ENCODE measurements around the gene CRLF3. TPM values are rescaled to one million over a fixed set of nuclear protein-coding genes. Genes with fewer than 3 reads are reported as not detected.

CRLF3 gene
- total and polyA plus RNA-seq, 4 experiments from 2014 or later: 92.7 to 123 (median 108) TPM

DNA sequence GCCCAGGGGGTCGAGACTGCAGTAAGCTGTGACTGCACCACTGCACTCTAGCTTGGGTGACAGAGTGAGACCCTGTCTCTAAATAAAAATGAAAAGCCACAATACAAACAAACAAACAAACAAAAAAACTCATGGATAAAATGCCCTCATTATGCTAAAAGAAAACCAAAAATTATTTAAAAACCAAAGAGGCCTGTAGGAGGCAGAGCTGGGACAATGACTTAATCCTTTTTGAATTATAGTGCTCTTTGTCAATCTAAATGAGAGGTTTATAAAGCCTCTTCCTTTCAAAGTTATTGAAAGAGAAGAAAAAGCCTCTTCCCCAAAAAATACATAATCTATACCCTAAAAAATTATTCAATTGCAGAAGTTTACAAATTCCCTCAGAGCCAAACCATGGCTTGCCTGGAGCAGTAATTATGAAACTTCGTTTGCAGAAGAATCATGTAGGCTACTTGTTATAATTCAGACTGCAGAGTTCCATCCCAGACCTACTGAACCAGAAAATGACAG is 18.5 kb downstream of the CRLF3 start:
- ChIA-PET CTCF (ENCODE audit: partially characterized antibody) (interaction anchor here (0.6 to 12.2 kb wide), 5 partner anchors 16 to 1352 kb away, joined by 3 to 271 read pairs (median 4); partner anchors contain the start of gene CRLF3), POLR2A (ENCODE audit: partially characterized antibody) (interaction anchor here (11.2 kb wide), 1 partner anchor 16 kb away, joined by 317 read pairs; the partner anchor contains the start of gene CRLF3)
- Mint-ChIP-seq H3K4me3 (peak overlapping the region in 6 of 8 donors; percentile 17 to 72 (median 32)), H3K27me3 (no peaks in the 10 kb centered on the region), H3K4me1 (peaks cover 37 to 70% (median 53%) of the 10 kb centered on the region in 4 donors), H3K36me3 (peaks cover 26 to 44% of the 10 kb centered on the region in 2 donors), H3K27ac (peak overlapping the region; percentile 49 to 95 (median 86)), H3K9me3 (peaks cover 0 to 2% (median 0%) of the 10 kb centered on the region in 8 donors)
- Histone ChIP-seq H3K27me3 (ENCODE audit: insufficient read depth, low read length) (no peaks in the 10 kb centered on the region), H3K36me3 (ENCODE audit: insufficient read depth, low read length) (peaks cover 36% of the 10 kb centered on the region), H3K4me3 (ENCODE audit: low read length in 2 of 2) (no peak overlapping the region), H3K27ac (ENCODE audit: low read depth, low read length) (no peak overlapping the region), H3K4me1 (ENCODE audit: insufficient read depth, low read length) (peaks cover 62% of the 10 kb centered on the region), H3K9me3 (ENCODE audit: control insufficient read depth in 1 of 2, low read length in 2 of 2) (no peaks in the 10 kb centered on the region)
- intact Hi-C loops (cut with micrococcal nuclease): loop anchor here (5.0 kb wide), 1 partner anchor 74 kb away; no protein-coding TSS in a partner anchor
- DNase-seq: peak in 1 of 5 donors; percentile 33

DNA sequence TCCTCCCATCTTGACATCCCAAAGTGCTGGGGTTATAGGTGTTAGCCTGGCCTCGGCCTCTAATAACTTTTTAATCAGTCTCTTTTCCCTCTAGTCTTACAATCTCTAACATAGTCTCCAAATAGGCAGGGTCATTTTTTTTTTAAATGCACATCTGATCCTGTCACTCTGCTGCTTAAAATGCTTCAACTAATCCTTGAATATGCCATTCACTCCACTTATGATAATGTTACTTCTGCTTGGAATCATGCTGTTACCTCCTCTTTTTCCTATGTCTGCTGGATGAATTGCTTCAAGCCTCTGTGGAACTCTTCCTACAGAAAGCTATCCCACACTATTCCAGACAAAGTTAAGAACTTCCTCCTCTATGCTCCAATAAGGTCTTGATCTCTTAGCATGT is 22.8 kb downstream of the CRLF3 start:
- intact Hi-C loops (cut with micrococcal nuclease): no loop called here
- peak overlapping the region in 5 of 7 donors; percentile 29 to 76 (median 60) for H3K27ac Mint-ChIP-seq
- H3K27me3 Mint-ChIP-seq: no peaks in the 10 kb centered on the region
- no peaks in the 10 kb centered on the region for H3K27me3 ChIP-seq (ENCODE audit: insufficient read depth, low read length)
- no peak overlapping the region for H3K4me3 Mint-ChIP-seq
- H3K36me3 Mint-ChIP-seq: peaks cover 45 to 58% of the 10 kb centered on the region in 2 donors
- CTCF ChIA-PET (ENCODE audit: partially characterized antibody): no interaction called here
- no peaks in the 10 kb centered on the region for H3K9me3 ChIP-seq (ENCODE audit: control insufficient read depth in 1 of 2, low read length in 2 of 2)
- H3K4me1 Mint-ChIP-seq: peaks cover 20 to 36% (median 26%) of the 10 kb centered on the region in 4 donors
- no peak overlapping the region for H3K4me3 ChIP-seq (ENCODE audit: low read length in 2 of 2)
- POLR2A ChIA-PET (ENCODE audit: partially characterized antibody): interaction anchor here (1.1 kb wide), 1 partner anchor 23 kb away, joined by 5 read pairs; the partner anchor contains the start of gene CRLF3
- DNase-seq: no peak
- H3K27ac ChIP-seq (ENCODE audit: low read depth, low read length): no peak overlapping the region
- peaks cover 0 to 3% (median 0%) of the 10 kb centered on the region in 8 donors for H3K9me3 Mint-ChIP-seq
- H3K4me1 ChIP-seq (ENCODE audit: insufficient read depth, low read length): peaks cover 23% of the 10 kb centered on the region
- peaks cover 56% of the 10 kb centered on the region for H3K36me3 ChIP-seq (ENCODE audit: insufficient read depth, low read length)

DNA sequence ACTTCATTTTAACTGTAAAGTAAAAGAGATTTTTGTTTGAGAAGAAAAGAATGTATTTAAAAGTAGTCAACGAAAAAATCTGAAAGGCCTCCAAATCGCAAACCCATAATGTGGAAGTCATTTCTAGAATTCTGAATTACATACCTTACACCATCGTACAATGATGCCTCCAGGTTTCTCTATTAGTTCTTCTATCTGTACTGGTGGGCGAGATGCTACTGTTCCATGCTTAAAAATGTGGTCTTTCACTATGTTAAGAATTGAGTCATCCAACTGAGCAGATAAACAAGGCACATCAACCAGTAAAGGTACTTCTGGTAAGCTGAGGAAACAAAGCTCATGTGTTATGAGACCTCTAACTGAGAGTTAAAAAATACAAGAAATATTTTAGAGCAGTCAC is 28.5 kb downstream of the CRLF3 start:
- Mint-ChIP-seq H3K4me1 (peaks cover 4 to 14% (median 10%) of the 10 kb centered on the region in 4 donors), H3K27ac (peak overlapping the region in 6 of 7 donors; percentile 9 to 74 (median 35)), H3K27me3 (no peaks in the 10 kb centered on the region), H3K4me3 (no peak overlapping the region), H3K36me3 (peaks cover 45 to 64% of the 10 kb centered on the region in 2 donors), H3K9me3 (peaks cover 0 to 2% (median 0%) of the 10 kb centered on the region in 8 donors)
- POLR2A ChIA-PET (ENCODE audit: partially characterized antibody): no interaction called here
- CTCF ChIA-PET (ENCODE audit: partially characterized antibody): interaction anchor here (1.2 to 5.0 kb wide), 3 partner anchors 30 to 420 kb away, joined by 3 to 29 read pairs (median 3); partner anchors contain the start of gene CRLF3
- intact Hi-C loops (cut with micrococcal nuclease): no loop called here
- peaks cover 56% of the 10 kb centered on the region for H3K36me3 ChIP-seq (ENCODE audit: insufficient read depth, low read length)
- H3K4me3 ChIP-seq (ENCODE audit: low read length in 2 of 2): no peak overlapping the region
- H3K9me3 ChIP-seq (ENCODE audit: control insufficient read depth in 1 of 2, low read length in 2 of 2): no peaks in the 10 kb centered on the region
- no peak for DNase-seq
- H3K27ac ChIP-seq (ENCODE audit: low read depth, low read length): no peak overlapping the region
- no peaks in the 10 kb centered on the region for H3K4me1 ChIP-seq (ENCODE audit: insufficient read depth, low read length)
- no peaks in the 10 kb centered on the region for H3K27me3 ChIP-seq (ENCODE audit: insufficient read depth, low read length)

DNA sequence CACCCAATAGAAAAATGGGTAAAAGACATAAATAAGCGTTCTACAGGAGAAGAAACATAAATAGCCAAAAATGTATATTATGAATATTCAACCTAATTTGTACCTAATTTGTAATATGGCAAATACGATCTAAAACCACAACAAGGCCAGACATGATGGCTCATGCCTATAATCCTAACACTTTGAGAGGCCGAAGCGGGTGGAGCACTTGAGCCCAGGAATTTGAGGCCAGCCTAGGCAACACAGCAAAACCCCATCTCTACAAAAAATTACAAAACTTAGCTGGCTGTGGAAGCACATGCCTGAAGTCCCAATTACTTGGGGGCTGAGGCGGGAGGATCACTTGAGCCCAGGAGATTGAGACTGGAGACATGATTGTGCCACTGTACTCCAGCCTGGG is 30.1 kb downstream of the CRLF3 start:
- Histone ChIP-seq H3K4me3 (ENCODE audit: low read length in 2 of 2) (no peak overlapping the region), H3K27me3 (ENCODE audit: insufficient read depth, low read length) (no peaks in the 10 kb centered on the region), H3K36me3 (ENCODE audit: insufficient read depth, low read length) (peaks cover 45% of the 10 kb centered on the region), H3K27ac (ENCODE audit: low read depth, low read length) (no peak overlapping the region), H3K9me3 (ENCODE audit: control insufficient read depth in 1 of 2, low read length in 2 of 2) (no peaks in the 10 kb centered on the region), H3K4me1 (ENCODE audit: insufficient read depth, low read length) (peaks cover 13% of the 10 kb centered on the region)
- Mint-ChIP-seq H3K9me3 (no peaks in the 10 kb centered on the region), H3K4me3 (no peak overlapping the region), H3K36me3 (peaks cover 44 to 64% of the 10 kb centered on the region in 2 donors), H3K4me1 (peaks cover 11 to 17% (median 16%) of the 10 kb centered on the region in 4 donors), H3K27ac (peak overlapping the region in 3 of 7 donors; percentile 18 to 86 (median 67)), H3K27me3 (no peaks in the 10 kb centered on the region)
- intact Hi-C loops (cut with micrococcal nuclease): no loop called here
- DNase-seq: no peak
- ChIA-PET POLR2A (ENCODE audit: partially characterized antibody) (no interaction called here), CTCF (ENCODE audit: partially characterized antibody) (interaction anchor here (0.7 kb wide), 1 partner anchor 31 kb away, joined by 3 read pairs; no protein-coding TSS in a partner anchor)

DNA sequence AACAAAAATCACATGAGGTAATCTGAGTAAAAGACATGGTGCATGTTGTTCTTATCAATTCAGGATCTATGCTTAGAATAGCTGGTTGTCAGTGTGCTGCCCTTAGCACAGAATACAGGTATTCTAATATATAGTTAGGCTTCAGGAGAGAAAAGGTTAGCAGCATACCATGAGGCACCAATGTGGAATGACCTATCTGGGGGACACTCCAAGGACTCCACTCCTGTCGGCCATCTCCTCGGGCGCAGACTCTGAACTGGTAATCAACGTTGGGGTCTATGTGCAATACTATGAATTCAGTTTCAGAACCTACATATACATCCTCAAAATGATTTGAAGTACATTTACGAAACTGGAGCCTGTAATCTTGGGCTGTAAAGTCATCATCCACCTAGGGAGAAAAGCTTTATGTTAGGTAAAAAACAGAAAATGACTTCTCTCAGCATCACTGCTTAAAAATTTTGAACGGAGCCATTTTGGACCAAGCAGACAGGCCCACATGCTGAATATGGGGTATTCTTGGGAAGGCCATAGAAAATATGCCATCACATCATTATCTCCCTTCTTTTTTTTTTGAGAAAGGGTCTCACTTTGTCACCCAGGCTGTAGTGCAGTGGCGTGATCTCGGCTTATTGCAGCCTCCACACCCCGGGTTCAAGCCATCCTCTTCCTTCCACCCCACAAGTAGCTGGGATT is 31.1 kb downstream of the CRLF3 start:
- Histone ChIP-seq H3K36me3 (ENCODE audit: insufficient read depth, low read length) (peaks cover 45% of the 10 kb centered on the region), H3K27me3 (ENCODE audit: insufficient read depth, low read length) (no peaks in the 10 kb centered on the region), H3K9me3 (ENCODE audit: control insufficient read depth in 1 of 2, low read length in 2 of 2) (no peaks in the 10 kb centered on the region), H3K27ac (ENCODE audit: low read depth, low read length) (no peak overlapping the region), H3K4me3 (ENCODE audit: low read length in 2 of 2) (no peak overlapping the region), H3K4me1 (ENCODE audit: insufficient read depth, low read length) (peaks cover 13% of the 10 kb centered on the region)
- Mint-ChIP-seq H3K27ac (peak overlapping the region in 6 of 7 donors; percentile 6 to 66 (median 14)), H3K9me3 (no peaks in the 10 kb centered on the region), H3K36me3 (peaks cover 51 to 70% of the 10 kb centered on the region in 2 donors), H3K4me1 (peaks cover 15 to 18% (median 17%) of the 10 kb centered on the region in 4 donors), H3K4me3 (no peak overlapping the region), H3K27me3 (no peaks in the 10 kb centered on the region)
- ChIA-PET CTCF (ENCODE audit: partially characterized antibody) (interaction anchor here (0.7 kb wide), 1 partner anchor 32 kb away, joined by 3 read pairs; no protein-coding TSS in a partner anchor), POLR2A (ENCODE audit: partially characterized antibody) (interaction anchor here (0.7 kb wide), 1 partner anchor 33 kb away, joined by 5 read pairs; no protein-coding TSS in a partner anchor)
- intact Hi-C loops (cut with micrococcal nuclease): no loop called here
- DNase-seq: no peak

GRCh38 chr17:30790279-30790678 is 34.2 kb downstream of the CRLF3 start:
- H3K27ac Mint-ChIP-seq: peak overlapping the region; percentile 41 to 91 (median 84)
- Histone ChIP-seq H3K27me3 (ENCODE audit: insufficient read depth, low read length) (no peaks in the 10 kb centered on the region), H3K4me1 (ENCODE audit: insufficient read depth, low read length) (peaks cover 13% of the 10 kb centered on the region), H3K4me3 (ENCODE audit: low read length in 2 of 2) (no peak overlapping the region), H3K9me3 (ENCODE audit: control insufficient read depth in 1 of 2, low read length in 2 of 2) (no peaks in the 10 kb centered on the region), H3K36me3 (ENCODE audit: insufficient read depth, low read length) (peaks cover 44% of the 10 kb centered on the region), H3K27ac (ENCODE audit: low read depth, low read length) (no peak overlapping the region)
- intact Hi-C loops (cut with micrococcal nuclease): no loop called here
- H3K36me3 Mint-ChIP-seq: peaks cover 45 to 65% of the 10 kb centered on the region in 2 donors
- no peaks in the 10 kb centered on the region for H3K9me3 Mint-ChIP-seq
- H3K4me3 Mint-ChIP-seq: peak overlapping the region in 1 of 8 donors; percentile 70
- CTCF ChIA-PET (ENCODE audit: partially characterized antibody): interaction anchor here (0.7 to 1.9 kb wide), 4 partner anchors 15 to 294 kb away, joined by 3 to 5 read pairs (median 4); partner anchors contain the start of gene CRLF3
- no peak for DNase-seq
- H3K4me1 Mint-ChIP-seq: peaks cover 6 to 17% (median 10%) of the 10 kb centered on the region in 4 donors
- H3K27me3 Mint-ChIP-seq: no peaks in the 10 kb centered on the region
- POLR2A ChIA-PET (ENCODE audit: partially characterized antibody): interaction anchor here (1.9 kb wide), 1 partner anchor 34 kb away, joined by 7 read pairs; the partner anchor contains the start of gene CRLF3

DNA sequence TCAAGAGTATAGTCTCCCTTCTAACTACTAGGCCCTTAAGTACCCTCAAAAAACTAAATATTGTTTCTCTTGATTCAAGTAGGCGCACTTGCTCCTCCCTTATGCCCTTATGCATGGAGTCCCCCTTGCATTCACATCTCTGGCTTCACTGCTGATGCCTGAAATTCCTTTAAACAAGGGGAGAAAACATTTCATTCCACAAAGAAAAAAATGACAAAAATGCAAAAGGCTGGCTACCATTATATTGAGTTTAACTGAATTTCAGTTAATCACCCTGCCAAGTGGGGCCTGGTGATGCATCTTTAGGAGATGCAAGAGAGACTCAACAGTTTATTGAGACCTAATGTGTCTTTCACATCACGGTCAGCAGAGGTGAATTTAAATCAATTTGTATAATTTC is 35.6 kb downstream of the CRLF3 start:
- DNase-seq: no peak
- H3K27ac ChIP-seq (ENCODE audit: low read depth, low read length): no peak overlapping the region
- peaks cover 13% of the 10 kb centered on the region for H3K4me1 ChIP-seq (ENCODE audit: insufficient read depth, low read length)
- Mint-ChIP-seq H3K9me3 (no peaks in the 10 kb centered on the region), H3K4me1 (peaks cover 6 to 17% (median 11%) of the 10 kb centered on the region in 4 donors), H3K36me3 (peaks cover 46 to 64% of the 10 kb centered on the region in 2 donors), H3K27me3 (no peaks in the 10 kb centered on the region), H3K4me3 (no peak overlapping the region), H3K27ac (peak overlapping the region in 3 of 7 donors; percentile 1 to 81 (median 57))
- H3K4me3 ChIP-seq (ENCODE audit: low read length in 2 of 2): no peak overlapping the region
- intact Hi-C loops (cut with micrococcal nuclease): loop anchor here (5.0 kb wide), 1 partner anchor 33 kb away; the partner anchor contains the start of gene CRLF3
- POLR2A ChIA-PET (ENCODE audit: partially characterized antibody): interaction anchor here (1.9 kb wide), 1 partner anchor 35 kb away, joined by 7 read pairs; the partner anchor contains the start of gene CRLF3
- no peaks in the 10 kb centered on the region for H3K27me3 ChIP-seq (ENCODE audit: insufficient read depth, low read length)
- H3K36me3 ChIP-seq (ENCODE audit: insufficient read depth, low read length): peaks cover 35% of the 10 kb centered on the region
- H3K9me3 ChIP-seq (ENCODE audit: control insufficient read depth in 1 of 2, low read length in 2 of 2): no peaks in the 10 kb centered on the region
- CTCF ChIA-PET (ENCODE audit: partially characterized antibody): no interaction called here

Data from CD4-positive, alpha-beta memory T cell (primary cell).